C4-2B (cell line): Measurements from ENCODE around the gene SLC7A10.

Experiments
- H3K27ac ChIP-seq: fragments of 450-650 bp; 2 replicates; pipeline ENCODE4 v1.5.1; 2017
- CTCF ChIP-seq: fragments of 450-650 bp; conservative IDR thresholded peaks from 2 replicates; pipeline ENCODE4 v1.5.1; 2017; ENCODE audit warnings: mild to moderate bottlenecking
- ZFX ChIP-seq: fragments of 450-650 bp; IDR thresholded peaks from 2 replicates; pipeline ENCODE4 v1.6.1; 2017

SLC7A10 gene

GRCh38 chr19:33235269-33235995 is 9.8 kb upstream of the SLC7A10 start:
- no peak overlapping the region for H3K27ac ChIP-seq
- TF ChIP-seq ZFX: no peak
- TF ChIP-seq CTCF: peak; percentile 96

- H3K27ac ChIP-seq: no peak overlapping the region
- TF ChIP-seq ZFX: no peak
- no peak for TF ChIP-seq CTCF
These were observed 9.1 kb upstream of the SLC7A10 start for GRCh38 chr19:33234736-33235135.

GRCh38 chr19:33234092-33234491 is 8.4 kb upstream of the SLC7A10 start:
- H3K27ac ChIP-seq: no peak overlapping the region
- TF ChIP-seq ZFX (no peak), CTCF (no peak)

- H3K27ac ChIP-seq: no peak overlapping the region
- no peak for TF ChIP-seq CTCF
- TF ChIP-seq ZFX: no peak
These were observed 7.6 kb upstream of the SLC7A10 start for GRCh38 chr19:33233056-33233873.

GRCh38 chr19:33232656-33233055 is 7.0 kb upstream of the SLC7A10 start:
- H3K27ac ChIP-seq: no peak overlapping the region
- TF ChIP-seq ZFX (no peak), CTCF (no peak)

- H3K27ac ChIP-seq: no peak overlapping the region
These were observed 5.9 kb upstream of the SLC7A10 start for GRCh38 chr19:33231511-33231910.

More at GRCh38 chr19:33231511-33231910, 5.9 kb upstream of the SLC7A10 start:
- TF ChIP-seq ZFX (no peak), CTCF (no peak)
